ENCODE measurements around the gene ZNF620.

- TF ChIP-seq CTCF (IDR thresholded peaks at IDR 0.05), result no peak
- TF ChIP-seq ZFX (IDR thresholded peaks at IDR 0.05; ENCODE audit: borderline replicate concordance), result no peak
These were observed 17.9 kb downstream of the ZNF620 start for GRCh38 chr3:40523781-40524180.

Measured in 22Rv1 (cell line).